WTC11 (cell line): ENCODE measurements around the gene AP3M1. TPM values are rescaled to one million over a fixed set of nuclear protein-coding genes. Genes with fewer than 3 reads are reported as not detected.

ENCODE experiments used
- ATAC-seq: fragments of 200-7000 bp; cut with Tn5 transposase; 2 replicates; pipeline ENCODE4 v1.10.0; 2021; ENCODE audit warnings: mild to moderate bottlenecking, moderate library complexity
- CTCF ChIA-PET: fragments of 300-600 bp; sonication (Branson Sonifier 250); formaldehyde crosslinking; loops from one replicate; lab custom pipeline; 2021; ENCODE audit warnings: antibody characterized with exemption; lab: Charles Lee
- POLR2A ChIA-PET: fragments of 350-600 bp; sonication (Branson Sonifier 250); formaldehyde crosslinking; loops from one replicate; lab custom pipeline; 2021; ENCODE audit warnings: antibody characterized with exemption; lab: Charles Lee
- DNase-seq: peaks from one replicate; pipeline ENCODE4 v3.0.0; 2021; ENCODE audit warnings: low spot score
- H3K27ac Mint-ChIP-seq: 2 replicates; pipeline ENCODE4 v1.8.0; 2021; ENCODE audit warnings: mixed read lengths
- H3K27me3 Mint-ChIP-seq: 2 replicates; pipeline ENCODE4 v1.8.0; 2021; ENCODE audit warnings: low read depth, mild to moderate bottlenecking, moderate library complexity, mixed read lengths
- H3K36me3 Mint-ChIP-seq: 2 replicates; pipeline ENCODE4 v1.8.0; 2021; ENCODE audit warnings: mixed read lengths
- H3K4me1 Mint-ChIP-seq: 2 replicates; pipeline ENCODE4 v1.8.0; 2022; ENCODE audit warnings: mixed read lengths
- H3K4me3 Mint-ChIP-seq: 2 replicates; pipeline ENCODE4 v1.8.0; 2021; ENCODE audit warnings: mild to moderate bottlenecking, moderate library complexity, mixed read lengths
- H3K9me3 Mint-ChIP-seq: 2 replicates; pipeline ENCODE4 v1.8.0; 2021; ENCODE audit warnings: mixed read lengths
- CDX4 ChIP-seq: fragments of 250-450 bp; sonication (Bioruptor Pico); IDR thresholded peaks from 2 replicates; pipeline ENCODE4 v1.9.0; 2021; ENCODE audit warnings: moderate library complexity, mild to moderate bottlenecking, inconsistent platforms, borderline replicate concordance
- CREB1 ChIP-seq: sonication (generic); formaldehyde crosslinking; IDR thresholded peaks from 2 replicates; pipeline ENCODE4 v1.8.0; 2023; ENCODE audit warnings: mild to moderate bottlenecking, missing genetic modification reagents
- ELF4 ChIP-seq: sonication (generic); formaldehyde crosslinking; IDR thresholded peaks from 2 replicates; pipeline ENCODE4 v1.8.1; 2022; ENCODE audit warnings: low read depth, mild to moderate bottlenecking, moderate library complexity, missing genetic modification reagents
- GABPB1 ChIP-seq: sonication (generic); formaldehyde crosslinking; IDR thresholded peaks from 2 replicates; pipeline ENCODE4 v1.8.1; 2023; ENCODE audit warnings: mild to moderate bottlenecking, missing genetic modification reagents
- JUN ChIP-seq: sonication (generic); formaldehyde crosslinking; IDR thresholded peaks from 2 replicates; pipeline ENCODE4 v1.8.0; 2023; ENCODE audit warnings: mild to moderate bottlenecking, missing genetic modification reagents
- NFE2L1 ChIP-seq: sonication (generic); formaldehyde crosslinking; IDR thresholded peaks from 2 replicates; pipeline ENCODE4 v1.8.1; 2023; ENCODE audit warnings: missing genetic modification reagents
- NFYB ChIP-seq: sonication (generic); formaldehyde crosslinking; conservative IDR thresholded peaks from 2 replicates; pipeline ENCODE4 v1.8.0; 2022; ENCODE audit warnings: low read depth, missing genetic modification reagents
- SMAD4 ChIP-seq: sonication (generic); formaldehyde crosslinking; IDR thresholded peaks from 2 replicates; pipeline ENCODE4 v1.8.0; 2022; ENCODE audit warnings: mild to moderate bottlenecking, missing genetic modification reagents
- TEAD4 ChIP-seq: sonication (generic); formaldehyde crosslinking; IDR thresholded peaks from 2 replicates; pipeline ENCODE4 v1.8.0; 2022; ENCODE audit warnings: mild to moderate bottlenecking, missing genetic modification reagents
- ZNF416 ChIP-seq: fragments of 250-450 bp; sonication (Bioruptor Pico); IDR thresholded peaks from 2 replicates; pipeline ENCODE4 v1.9.0; 2021; ENCODE audit warnings: mild to moderate bottlenecking, inconsistent platforms
- total RNA-seq: library from RNA; stranded (reverse); gene quantifications from 3 replicates; pipeline ENCODE4 v1.2.3, GENCODE V29; 2021
- TF ChIP-seq, protein P1 (sequence below): sonication (generic); formaldehyde crosslinking; IDR thresholded peaks from 2 replicates; pipeline ENCODE4 v1.8.1; 2023; ENCODE audit warnings: mild to moderate bottlenecking, missing genetic modification reagents, moderate library complexity
- TF ChIP-seq, protein P2 (sequence below): sonication (generic); formaldehyde crosslinking; IDR thresholded peaks from 2 replicates; pipeline ENCODE4 v1.8.1; 2023; ENCODE audit warnings: mild to moderate bottlenecking, missing genetic modification reagents

The AP3M1 gene
- total RNA-seq, 1 experiment from 2014 or later: 37.3 TPM

GRCh38 chr10:74072503-74072902 lies 78.1 kb downstream of the AP3M1 start (continued):
- TF ChIP-seq CDX4: no peak
- no peak for TF ChIP-seq ZNF416

DNA sequence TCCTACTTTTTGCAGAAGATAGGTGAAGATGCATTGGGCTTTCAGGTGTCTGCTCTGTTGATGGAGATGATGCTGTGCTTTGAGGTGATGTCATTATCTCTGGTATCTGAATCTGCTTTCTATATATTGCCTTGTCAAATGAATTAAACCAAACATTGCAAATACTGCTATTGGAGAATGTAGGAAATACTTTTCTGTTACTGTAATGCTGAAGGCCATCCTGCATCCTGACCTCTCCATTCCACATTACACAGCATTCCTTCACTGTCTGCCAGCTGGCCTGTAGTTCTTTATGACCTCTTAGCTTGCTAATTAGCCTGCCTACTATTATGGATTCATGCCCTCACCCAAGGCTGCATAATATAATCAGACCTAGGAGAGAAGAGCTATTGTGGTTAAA lies 79.5 kb downstream of the AP3M1 start:
- peak; percentile 64 for ATAC-seq
- H3K9me3 Mint-ChIP-seq: no peaks in the 10 kb centered on the region
- H3K4me1 Mint-ChIP-seq: peaks cover 30% of the 10 kb centered on the region
- H3K4me3 Mint-ChIP-seq: no peak overlapping the region
- TF ChIP-seq GABPB1 (no peak), ELF4 (CRISPR knock-in tag) (no peak), TEAD4 (CRISPR knock-in tag) (no peak), CREB1 (no peak), NFYB (CRISPR knock-in tag) (no peak), SMAD4 (no peak), JUN (CRISPR knock-in tag) (no peak), NFE2L1 (CRISPR knock-in tag) (no peak), ZNF416 (no peak)
- TF ChIP-seq, protein P1, sequence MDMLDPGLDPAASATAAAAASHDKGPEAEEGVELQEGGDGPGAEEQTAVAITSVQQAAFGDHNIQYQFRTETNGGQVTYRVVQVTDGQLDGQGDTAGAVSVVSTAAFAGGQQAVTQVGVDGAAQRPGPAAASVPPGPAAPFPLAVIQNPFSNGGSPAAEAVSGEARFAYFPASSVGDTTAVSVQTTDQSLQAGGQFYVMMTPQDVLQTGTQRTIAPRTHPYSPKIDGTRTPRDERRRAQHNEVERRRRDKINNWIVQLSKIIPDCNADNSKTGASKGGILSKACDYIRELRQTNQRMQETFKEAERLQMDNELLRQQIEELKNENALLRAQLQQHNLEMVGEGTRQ (CRISPR knock-in tag): no peak
- TF ChIP-seq, protein P2, sequence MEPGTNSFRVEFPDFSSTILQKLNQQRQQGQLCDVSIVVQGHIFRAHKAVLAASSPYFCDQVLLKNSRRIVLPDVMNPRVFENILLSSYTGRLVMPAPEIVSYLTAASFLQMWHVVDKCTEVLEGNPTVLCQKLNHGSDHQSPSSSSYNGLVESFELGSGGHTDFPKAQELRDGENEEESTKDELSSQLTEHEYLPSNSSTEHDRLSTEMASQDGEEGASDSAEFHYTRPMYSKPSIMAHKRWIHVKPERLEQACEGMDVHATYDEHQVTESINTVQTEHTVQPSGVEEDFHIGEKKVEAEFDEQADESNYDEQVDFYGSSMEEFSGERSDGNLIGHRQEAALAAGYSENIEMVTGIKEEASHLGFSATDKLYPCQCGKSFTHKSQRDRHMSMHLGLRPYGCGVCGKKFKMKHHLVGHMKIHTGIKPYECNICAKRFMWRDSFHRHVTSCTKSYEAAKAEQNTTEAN: no peak
- H3K36me3 Mint-ChIP-seq: peaks cover 38% of the 10 kb centered on the region
- ChIA-PET CTCF (interaction anchor here (1.5 kb wide), 1 partner anchor 10 kb away, joined by 5 read pairs; no protein-coding TSS in a partner anchor), POLR2A (no interaction called here)
- peak overlapping the region; percentile 90; the same call in 1 of the 2 replicates for H3K27ac Mint-ChIP-seq
- no peaks in the 10 kb centered on the region for H3K27me3 Mint-ChIP-seq
- DNase-seq: no peak

Other genes starting within 250 kb of the AP3M1 start
- 15.0 to 18.0 TPM (median 16.2 TPM) in 3 replicates for gene PLAU, start 239.7 kb downstream of the AP3M1 start, total RNA-seq
- 225 to 236 TPM (median 234 TPM) in 3 replicates for gene VCL, start 152.7 kb downstream of the AP3M1 start, total RNA-seq
- gene ADK, start 393 bp upstream of the AP3M1 start, total RNA-seq: 30.2 to 32.7 TPM (median 32.5 TPM) in 3 replicates